ENCODE results near the gene KCNH2.

GRCh38 chr7:150949971-150950491 is 28.1 kb downstream of the KCNH2 start:
- TF ChIP-seq, protein P1, sequence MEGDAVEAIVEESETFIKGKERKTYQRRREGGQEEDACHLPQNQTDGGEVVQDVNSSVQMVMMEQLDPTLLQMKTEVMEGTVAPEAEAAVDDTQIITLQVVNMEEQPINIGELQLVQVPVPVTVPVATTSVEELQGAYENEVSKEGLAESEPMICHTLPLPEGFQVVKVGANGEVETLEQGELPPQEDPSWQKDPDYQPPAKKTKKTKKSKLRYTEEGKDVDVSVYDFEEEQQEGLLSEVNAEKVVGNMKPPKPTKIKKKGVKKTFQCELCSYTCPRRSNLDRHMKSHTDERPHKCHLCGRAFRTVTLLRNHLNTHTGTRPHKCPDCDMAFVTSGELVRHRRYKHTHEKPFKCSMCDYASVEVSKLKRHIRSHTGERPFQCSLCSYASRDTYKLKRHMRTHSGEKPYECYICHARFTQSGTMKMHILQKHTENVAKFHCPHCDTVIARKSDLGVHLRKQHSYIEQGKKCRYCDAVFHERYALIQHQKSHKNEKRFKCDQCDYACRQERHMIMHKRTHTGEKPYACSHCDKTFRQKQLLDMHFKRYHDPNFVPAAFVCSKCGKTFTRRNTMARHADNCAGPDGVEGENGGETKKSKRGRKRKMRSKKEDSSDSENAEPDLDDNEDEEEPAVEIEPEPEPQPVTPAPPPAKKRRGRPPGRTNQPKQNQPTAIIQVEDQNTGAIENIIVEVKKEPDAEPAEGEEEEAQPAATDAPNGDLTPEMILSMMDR (IDR thresholded peaks at IDR 0.05) = no peak
- TF ChIP-seq POLR2A (IDR thresholded peaks at IDR 0.05) = no peak
